ENCODE data around the gene MAMDC4.
"Not testable (repeated sequence)": the region's sequence is repeated elsewhere in the genome, so short reads cannot be mapped to it uniquely, and the experiment has no call there.

MAMDC4 gene

GRCh38 chr9:136860933-136861873 is 9.1 kb downstream of the MAMDC4 start:
- no peak for DNase-seq (ENCODE audit: low read depth in 1 of 2, low spot score in 1 of 2)

GRCh38 chr9:136861874-136862457 is 9.8 kb downstream of the MAMDC4 start:
- no peak for DNase-seq (ENCODE audit: low read depth in 1 of 2, low spot score in 1 of 2)

GRCh38 chr9:136862849-136863622 is 10.9 kb downstream of the MAMDC4 start:
- DNase-seq (ENCODE audit: low read depth in 1 of 2, low spot score in 1 of 2): no peak

GRCh38 chr9:136863623-136864273 is 11.6 kb downstream of the MAMDC4 start:
- no peak for DNase-seq (ENCODE audit: low read depth in 1 of 2, low spot score in 1 of 2)

- no peak for DNase-seq (ENCODE audit: low read depth in 1 of 2, low spot score in 1 of 2)
Measured at GRCh38 chr9:136865041-136865767, 13.1 kb downstream of the MAMDC4 start.

- DNase-seq (ENCODE audit: low read depth in 1 of 2, low spot score in 1 of 2): no peak
Measured at GRCh38 chr9:136865768-136866103, 13.6 kb downstream of the MAMDC4 start.

- not testable (repeated sequence) for DNase-seq (ENCODE audit: low read depth in 1 of 2, low spot score in 1 of 2)
Measured at GRCh38 chr9:136866898-136867421, 14.8 kb downstream of the MAMDC4 start.

- no peak for DNase-seq (ENCODE audit: low read depth in 1 of 2, low spot score in 1 of 2)
Measured at GRCh38 chr9:136867480-136867879, 15.3 kb downstream of the MAMDC4 start.

GRCh38 chr9:136867917-136868316 is 15.8 kb downstream of the MAMDC4 start:
- DNase-seq (ENCODE audit: low read depth in 1 of 2, low spot score in 1 of 2): no peak

- no peak for DNase-seq (ENCODE audit: low read depth in 1 of 2, low spot score in 1 of 2)
Measured at GRCh38 chr9:136868644-136869043, 16.5 kb downstream of the MAMDC4 start.

GRCh38 chr9:136869611-136870010 is 17.5 kb downstream of the MAMDC4 start:
- not testable (repeated sequence) for DNase-seq (ENCODE audit: low read depth in 1 of 2, low spot score in 1 of 2)

- no peak for DNase-seq (ENCODE audit: low read depth in 1 of 2, low spot score in 1 of 2)
Measured at GRCh38 chr9:136875155-136875554, 23.0 kb downstream of the MAMDC4 start.

GRCh38 chr9:136876476-136876875 is 24.3 kb downstream of the MAMDC4 start:
- DNase-seq (ENCODE audit: low read depth in 1 of 2, low spot score in 1 of 2): no peak

GRCh38 chr9:136880651-136881050 is 28.5 kb downstream of the MAMDC4 start:
- DNase-seq (ENCODE audit: low read depth in 1 of 2, low spot score in 1 of 2): no peak

- peak; percentile 24 to 53 for DNase-seq (ENCODE audit: low read depth in 1 of 2, low spot score in 1 of 2)
Measured at GRCh38 chr9:136881691-136882108, 29.6 kb downstream of the MAMDC4 start.

- peak; percentile 81 to 91 for DNase-seq (ENCODE audit: low read depth in 1 of 2, low spot score in 1 of 2)
Measured at GRCh38 chr9:136882109-136882946, 30.2 kb downstream of the MAMDC4 start.

- not testable (repeated sequence) for DNase-seq (ENCODE audit: low read depth in 1 of 2, low spot score in 1 of 2)
Measured at GRCh38 chr9:136882947-136883283, 30.8 kb downstream of the MAMDC4 start.

GRCh38 chr9:136883670-136884069 is 31.5 kb downstream of the MAMDC4 start:
- not testable (repeated sequence) for DNase-seq (ENCODE audit: low read depth in 1 of 2, low spot score in 1 of 2)

GRCh38 chr9:136885950-136886578 is 33.9 kb downstream of the MAMDC4 start, which contains the start of gene TRAF2:
TSS of gene TRAF2 (plus strand) at chr9:136886516. CDS start at chr9:136898741, 12,225 bp downstream.
- peak; percentile 92 for DNase-seq (ENCODE audit: low read depth in 1 of 2, low spot score in 1 of 2)
